HEK293T (cell line): ENCODE measurements around the gene TRPM8.

Experiments
- CTCF ChIA-PET: fragments of 350-600 bp; formaldehyde crosslinking; extraction: SDS; loops from one replicate; lab custom pipeline; 2021; ENCODE audit warnings: antibody characterized with exemption, inconsistent platforms; lab: Yijun Ruan, JAX
- POLR2A ChIA-PET: fragments of 350-600 bp; formaldehyde crosslinking; extraction: SDS; loops from one replicate; lab custom pipeline; 2020; ENCODE audit warnings: antibody characterized with exemption, inconsistent platforms; lab: Yijun Ruan, JAX
- DNase-seq: peaks from one replicate; pipeline ENCODE4 v3.0.0; 2012; ENCODE audit warnings: mixed read lengths; ENCODE audit errors: extremely low spot score
- ARNT ChIP-seq: fragments of 450-650 bp; IDR thresholded peaks from 2 replicates; pipeline ENCODE4 v1.6.1; 2017; ENCODE audit warnings: mild to moderate bottlenecking
- BHLHE40 ChIP-seq: fragments of 450-650 bp; IDR thresholded peaks from 2 replicates; pipeline ENCODE4 v1.6.1; 2016; ENCODE audit warnings: mild to moderate bottlenecking, moderate library complexity, borderline replicate concordance
- CTBP1 ChIP-seq: fragments of 450-650 bp; IDR thresholded peaks from 2 replicates; pipeline ENCODE4 v1.6.1; 2016; ENCODE audit warnings: borderline replicate concordance
- ELF4 ChIP-seq: fragments of 450-650 bp; IDR thresholded peaks from 2 replicates; pipeline ENCODE4 v1.6.1; 2017; ENCODE audit warnings: antibody characterized with exemption
- FOXA1 ChIP-seq: fragments of 450-650 bp; IDR thresholded peaks from 2 replicates; pipeline ENCODE4 v1.6.1; 2016; ENCODE audit warnings: mild to moderate bottlenecking
- FOXK2 ChIP-seq: fragments of 450-650 bp; IDR thresholded peaks from 2 replicates; pipeline ENCODE4 v1.6.1; 2016; ENCODE audit warnings: mild to moderate bottlenecking
- FOXM1 ChIP-seq: fragments of 450-650 bp; IDR thresholded peaks from 2 replicates; pipeline ENCODE4 v1.6.1; 2017; ENCODE audit warnings: mild to moderate bottlenecking, borderline replicate concordance
- HDGF ChIP-seq: fragments of 450-650 bp; IDR thresholded peaks from 2 replicates; pipeline ENCODE4 v1.6.1; 2017; ENCODE audit warnings: antibody characterized with exemption, borderline replicate concordance
- L3MBTL2 ChIP-seq: fragments of 450-650 bp; conservative IDR thresholded peaks from 2 replicates; pipeline ENCODE4 v1.6.1; 2016; ENCODE audit warnings: mild to moderate bottlenecking
- LEF1 ChIP-seq: fragments of 450-650 bp; IDR thresholded peaks from 2 replicates; pipeline ENCODE4 v1.6.1; 2017; ENCODE audit warnings: mild to moderate bottlenecking, borderline replicate concordance
- NFRKB ChIP-seq: fragments of 450-650 bp; IDR thresholded peaks from 2 replicates; pipeline ENCODE4 v1.6.1; 2016; ENCODE audit warnings: mild to moderate bottlenecking, moderate library complexity
- SP1 ChIP-seq: fragments of 450-650 bp; IDR thresholded peaks from 2 replicates; pipeline ENCODE4 v1.6.1; 2017
- SUZ12 ChIP-seq: fragments of 450-650 bp; IDR thresholded peaks from 2 replicates; pipeline ENCODE4 v1.6.1; 2016; ENCODE audit warnings: mild to moderate bottlenecking
- TARDBP ChIP-seq: fragments of 450-650 bp; IDR thresholded peaks from 2 replicates; pipeline ENCODE4 v1.6.1; 2016
- ZNF384 ChIP-seq: fragments of 450-650 bp; IDR thresholded peaks from 2 replicates; pipeline ENCODE4 v1.6.1; 2016
- TF ChIP-seq, protein P1 (sequence below): fragments of 450-650 bp; IDR thresholded peaks from 2 replicates; pipeline ENCODE4 v1.6.1; 2016

The TRPM8 gene

GRCh38 chr2:233942731-233943130 lies 25.6 kb downstream of the TRPM8 start:
- TF ChIP-seq ZNF384 (no peak), LEF1 (no peak), CTBP1 (no peak), HDGF (no peak), ELF4 (no peak)
- TF ChIP-seq, protein P1, sequence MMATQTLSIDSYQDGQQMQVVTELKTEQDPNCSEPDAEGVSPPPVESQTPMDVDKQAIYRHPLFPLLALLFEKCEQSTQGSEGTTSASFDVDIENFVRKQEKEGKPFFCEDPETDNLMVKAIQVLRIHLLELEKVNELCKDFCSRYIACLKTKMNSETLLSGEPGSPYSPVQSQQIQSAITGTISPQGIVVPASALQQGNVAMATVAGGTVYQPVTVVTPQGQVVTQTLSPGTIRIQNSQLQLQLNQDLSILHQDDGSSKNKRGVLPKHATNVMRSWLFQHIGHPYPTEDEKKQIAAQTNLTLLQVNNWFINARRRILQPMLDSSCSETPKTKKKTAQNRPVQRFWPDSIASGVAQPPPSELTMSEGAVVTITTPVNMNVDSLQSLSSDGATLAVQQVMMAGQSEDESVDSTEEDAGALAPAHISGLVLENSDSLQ, result no peak
- CTCF ChIA-PET, result no interaction called here
- DNase-seq, result no peak
- POLR2A ChIA-PET, result no interaction called here

DNA sequence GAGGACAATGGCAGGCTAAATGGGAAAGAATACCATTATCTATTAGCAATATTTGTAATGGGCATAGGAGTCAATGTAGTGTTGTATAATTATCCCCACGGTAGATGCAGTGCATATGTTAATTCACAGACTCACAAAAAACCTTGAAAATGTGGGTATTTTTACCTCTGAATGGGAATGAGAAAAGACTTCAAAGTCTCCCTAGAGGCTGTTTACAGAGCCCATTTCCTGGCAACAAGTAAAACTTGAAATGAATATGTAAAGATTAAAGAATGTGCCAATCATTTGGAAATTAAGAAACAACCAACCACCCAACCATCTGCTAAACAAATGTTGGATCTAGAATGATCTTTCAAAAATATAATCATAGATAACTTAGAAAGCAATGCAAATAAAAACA lies 27.1 kb downstream of the TRPM8 start:
- no peak for DNase-seq
- TF ChIP-seq FOXM1, result no peak
- TF ChIP-seq L3MBTL2, result no peak
- TF ChIP-seq TARDBP, result no peak
- TF ChIP-seq NFRKB, result no peak
- no peak for TF ChIP-seq SP1
- no peak for TF ChIP-seq ELF4
- no peak for TF ChIP-seq HDGF
- TF ChIP-seq, protein P1, result no peak
- no peak for TF ChIP-seq BHLHE40
- no peak for TF ChIP-seq SUZ12
- no peak for TF ChIP-seq CTBP1
- TF ChIP-seq ARNT, result no peak
- TF ChIP-seq LEF1, result no peak
- ChIA-PET CTCF (no interaction called here), POLR2A (no interaction called here)

- no peak for DNase-seq
- ChIA-PET POLR2A (no interaction called here), CTCF (no interaction called here)
- TF ChIP-seq ELF4 (no peak), ZNF384 (no peak), LEF1 (no peak), SUZ12 (no peak), FOXK2 (no peak), SP1 (no peak), CTBP1 (no peak), FOXM1 (no peak), TARDBP (no peak), BHLHE40 (no peak), HDGF (no peak), NFRKB (no peak), FOXA1 (no peak), L3MBTL2 (no peak), ARNT (no peak)
- TF ChIP-seq, protein P1, result no peak
These were observed 27.5 kb downstream of the TRPM8 start for GRCh38 chr2:233944722-233945121.

DNA sequence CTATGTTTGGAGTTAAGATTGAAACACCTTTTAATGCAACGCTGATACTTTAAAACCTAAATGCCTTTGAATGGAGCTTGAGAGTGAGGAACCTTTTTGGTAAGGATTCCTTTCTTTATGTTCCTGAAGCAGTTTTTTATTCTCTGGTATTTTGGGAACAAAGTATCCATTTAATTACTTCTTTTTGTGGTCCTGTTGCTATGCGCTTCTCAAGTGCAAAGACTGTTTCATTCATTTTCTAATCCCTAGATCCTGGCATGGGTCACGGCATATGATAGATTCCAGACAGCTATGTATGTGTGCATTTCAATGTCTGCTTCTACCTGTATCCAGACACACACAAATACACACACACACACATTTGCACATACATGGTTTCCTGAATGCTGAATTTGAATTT lies 28.0 kb downstream of the TRPM8 start:
- CTCF ChIA-PET, result no interaction called here
- POLR2A ChIA-PET, result no interaction called here
- no peak for TF ChIP-seq ELF4
- TF ChIP-seq LEF1, result no peak
- TF ChIP-seq SP1, result no peak
- TF ChIP-seq CTBP1, result no peak
- TF ChIP-seq L3MBTL2, result no peak
- TF ChIP-seq FOXK2, result no peak
- no peak for TF ChIP-seq HDGF
- TF ChIP-seq, protein P1, result no peak
- no peak for TF ChIP-seq SUZ12
- TF ChIP-seq FOXA1, result no peak
- no peak for TF ChIP-seq NFRKB
- TF ChIP-seq ARNT, result no peak
- TF ChIP-seq ZNF384, result no peak
- TF ChIP-seq FOXM1, result no peak
- no peak for TF ChIP-seq TARDBP
- no peak for TF ChIP-seq BHLHE40
- no peak for DNase-seq

- DNase-seq, result no peak
- TF ChIP-seq SP1 (no peak), ELF4 (no peak), L3MBTL2 (no peak), FOXK2 (no peak), ARNT (no peak), CTBP1 (no peak)
- POLR2A ChIA-PET, result no interaction called here
- CTCF ChIA-PET, result no interaction called here
These were observed 33.1 kb downstream of the TRPM8 start for GRCh38 chr2:233950078-233950825.

DNA sequence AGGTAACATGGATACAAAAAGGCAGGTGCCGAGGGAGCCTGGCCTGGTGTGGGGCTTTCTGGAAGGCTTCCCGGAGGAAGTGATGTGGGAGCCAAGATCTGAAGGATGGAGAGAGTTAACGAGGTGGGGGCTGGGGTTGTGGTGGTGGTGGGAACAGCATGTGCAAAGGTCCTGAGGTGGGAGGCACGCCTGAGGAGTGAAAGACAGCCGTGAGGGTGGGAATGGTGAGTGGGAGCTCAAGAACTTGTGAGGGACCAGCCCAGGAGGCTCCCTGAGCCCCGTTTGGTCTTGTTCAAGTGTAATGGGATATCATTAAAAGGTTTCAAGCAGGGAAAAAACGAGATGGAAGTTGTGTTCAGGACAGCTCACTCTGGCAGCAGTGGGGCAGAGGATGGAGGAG lies 35.2 kb downstream of the TRPM8 start:
- DNase-seq, result no peak
- no peak for TF ChIP-seq FOXA1
- TF ChIP-seq L3MBTL2, result no peak
- no peak for TF ChIP-seq SP1
- TF ChIP-seq TARDBP, result no peak
- no peak for TF ChIP-seq NFRKB
- TF ChIP-seq FOXK2, result no peak
- TF ChIP-seq SUZ12, result no peak
- no peak for TF ChIP-seq ZNF384
- no peak for TF ChIP-seq FOXM1
- no peak for TF ChIP-seq HDGF
- TF ChIP-seq, protein P1, result no peak
- TF ChIP-seq BHLHE40, result no peak
- no peak for TF ChIP-seq ELF4
- TF ChIP-seq LEF1, result no peak
- TF ChIP-seq ARNT, result no peak
- ChIA-PET CTCF (no interaction called here), POLR2A (no interaction called here)
